ENCODE measurements around the gene MISP.

The MISP gene

GRCh38 chr19:806815-807421 lies 56.0 kb downstream of the MISP start:
- H3K36me3 ChIP-seq (ENCODE audit: control insufficient read depth, insufficient read depth, low read length): peaks cover 44% of the 10 kb centered on the region
- no peaks in the 10 kb centered on the region for H3K27me3 ChIP-seq (ENCODE audit: control insufficient read depth, insufficient read depth, low read length)
- no peak overlapping the region for H3K9ac ChIP-seq (ENCODE audit: low read length)
- no peaks in the 10 kb centered on the region for H3K9me3 ChIP-seq (ENCODE audit: control insufficient read depth, low read length)
- H3K4me3 ChIP-seq (ENCODE audit: low read length): no peak overlapping the region
- H3K4me1 ChIP-seq (ENCODE audit: control insufficient read depth, insufficient read depth, low read length): peaks cover 7% of the 10 kb centered on the region

- Histone ChIP-seq H3K4me3 (ENCODE audit: low read length) (no peak overlapping the region), H3K9me3 (ENCODE audit: control insufficient read depth, low read length) (no peaks in the 10 kb centered on the region), H3K9ac (ENCODE audit: low read length) (no peak overlapping the region), H3K36me3 (ENCODE audit: control insufficient read depth, insufficient read depth, low read length) (peaks cover 44% of the 10 kb centered on the region), H3K4me1 (ENCODE audit: control insufficient read depth, insufficient read depth, low read length) (no peaks in the 10 kb centered on the region), H3K27me3 (ENCODE audit: control insufficient read depth, insufficient read depth, low read length) (no peaks in the 10 kb centered on the region)
Measured at GRCh38 chr19:807627-808422, 56.9 kb downstream of the MISP start.

- no peaks in the 10 kb centered on the region for H3K9me3 ChIP-seq (ENCODE audit: control insufficient read depth, low read length)
- H3K27me3 ChIP-seq (ENCODE audit: control insufficient read depth, insufficient read depth, low read length): no peaks in the 10 kb centered on the region
- H3K4me3 ChIP-seq (ENCODE audit: low read length): no peak overlapping the region
- H3K4me1 ChIP-seq (ENCODE audit: control insufficient read depth, insufficient read depth, low read length): no peaks in the 10 kb centered on the region
- peaks cover 41% of the 10 kb centered on the region for H3K36me3 ChIP-seq (ENCODE audit: control insufficient read depth, insufficient read depth, low read length)
- no peak overlapping the region for H3K9ac ChIP-seq (ENCODE audit: low read length)
Measured at GRCh38 chr19:808423-808775, 57.5 kb downstream of the MISP start.

GRCh38 chr19:810077-810855 lies 59.4 kb downstream of the MISP start:
- Histone ChIP-seq H3K4me1 (ENCODE audit: control insufficient read depth, insufficient read depth, low read length) (no peaks in the 10 kb centered on the region), H3K9ac (ENCODE audit: low read length) (no peak overlapping the region), H3K9me3 (ENCODE audit: control insufficient read depth, low read length) (no peaks in the 10 kb centered on the region), H3K27me3 (ENCODE audit: control insufficient read depth, insufficient read depth, low read length) (no peaks in the 10 kb centered on the region), H3K4me3 (ENCODE audit: low read length) (no peak overlapping the region), H3K36me3 (ENCODE audit: control insufficient read depth, insufficient read depth, low read length) (peaks cover 27% of the 10 kb centered on the region)

- Histone ChIP-seq H3K36me3 (ENCODE audit: control insufficient read depth, insufficient read depth, low read length) (peaks cover 24% of the 10 kb centered on the region), H3K9ac (ENCODE audit: low read length) (no peak overlapping the region), H3K4me1 (ENCODE audit: control insufficient read depth, insufficient read depth, low read length) (no peaks in the 10 kb centered on the region), H3K9me3 (ENCODE audit: control insufficient read depth, low read length) (no peaks in the 10 kb centered on the region), H3K27me3 (ENCODE audit: control insufficient read depth, insufficient read depth, low read length) (no peaks in the 10 kb centered on the region), H3K4me3 (ENCODE audit: low read length) (no peak overlapping the region)
Measured at GRCh38 chr19:810883-811489, 60.1 kb downstream of the MISP start.

- Histone ChIP-seq H3K9ac (ENCODE audit: low read length) (no peak overlapping the region), H3K4me1 (ENCODE audit: control insufficient read depth, insufficient read depth, low read length) (no peaks in the 10 kb centered on the region), H3K4me3 (ENCODE audit: low read length) (no peak overlapping the region), H3K9me3 (ENCODE audit: control insufficient read depth, low read length) (no peaks in the 10 kb centered on the region), H3K36me3 (ENCODE audit: control insufficient read depth, insufficient read depth, low read length) (peaks cover 24% of the 10 kb centered on the region), H3K27me3 (ENCODE audit: control insufficient read depth, insufficient read depth, low read length) (no peaks in the 10 kb centered on the region)
Measured at GRCh38 chr19:811506-812048, 60.7 kb downstream of the MISP start.

GRCh38 chr19:812049-812746 lies 61.3 kb downstream of the MISP start:
- no peak overlapping the region for H3K4me3 ChIP-seq (ENCODE audit: low read length)
- no peaks in the 10 kb centered on the region for H3K27me3 ChIP-seq (ENCODE audit: control insufficient read depth, insufficient read depth, low read length)
- peaks cover 21% of the 10 kb centered on the region for H3K36me3 ChIP-seq (ENCODE audit: control insufficient read depth, insufficient read depth, low read length)
- no peaks in the 10 kb centered on the region for H3K4me1 ChIP-seq (ENCODE audit: control insufficient read depth, insufficient read depth, low read length)
- no peak overlapping the region for H3K9ac ChIP-seq (ENCODE audit: low read length)
- H3K9me3 ChIP-seq (ENCODE audit: control insufficient read depth, low read length): no peaks in the 10 kb centered on the region

- no peak overlapping the region for H3K9ac ChIP-seq (ENCODE audit: low read length)
- peaks cover 15% of the 10 kb centered on the region for H3K36me3 ChIP-seq (ENCODE audit: control insufficient read depth, insufficient read depth, low read length)
- no peaks in the 10 kb centered on the region for H3K27me3 ChIP-seq (ENCODE audit: control insufficient read depth, insufficient read depth, low read length)
- no peaks in the 10 kb centered on the region for H3K9me3 ChIP-seq (ENCODE audit: control insufficient read depth, low read length)
- no peaks in the 10 kb centered on the region for H3K4me1 ChIP-seq (ENCODE audit: control insufficient read depth, insufficient read depth, low read length)
- H3K4me3 ChIP-seq (ENCODE audit: low read length): no peak overlapping the region
Measured at GRCh38 chr19:812747-813218, 61.9 kb downstream of the MISP start.

- H3K36me3 ChIP-seq (ENCODE audit: control insufficient read depth, insufficient read depth, low read length): peaks cover 12% of the 10 kb centered on the region
- no peak overlapping the region for H3K9ac ChIP-seq (ENCODE audit: low read length)
- no peaks in the 10 kb centered on the region for H3K4me1 ChIP-seq (ENCODE audit: control insufficient read depth, insufficient read depth, low read length)
- no peaks in the 10 kb centered on the region for H3K9me3 ChIP-seq (ENCODE audit: control insufficient read depth, low read length)
- H3K27me3 ChIP-seq (ENCODE audit: control insufficient read depth, insufficient read depth, low read length): no peaks in the 10 kb centered on the region
- no peak overlapping the region for H3K4me3 ChIP-seq (ENCODE audit: low read length)
Measured at GRCh38 chr19:813219-814151, 62.6 kb downstream of the MISP start.
